Activated naive CD8-positive, alpha-beta T cell treated with anti-CD3 and anti-CD28 coated beads, Interleukin-2, amount 50 U/mL, for 24 hours (primary cell): ENCODE data around the gene BICC1.

Source experiments
- ATAC-seq: fragments of 150-1000 bp; cut with Tn5 transposase; one replicate; pipeline ENCODE4 v1.10.0; 2021
- DNase-seq: peaks from one replicate; pipeline ENCODE4 v3.0.0; 2021
- H3K27ac Mint-ChIP-seq: one replicate; pipeline ENCODE4 v1.8.0; 2021; ENCODE audit warnings: mild to moderate bottlenecking, mixed read lengths
- H3K27me3 Mint-ChIP-seq: one replicate; pipeline ENCODE4 v1.8.0; 2021; ENCODE audit warnings: mixed read lengths
- H3K36me3 Mint-ChIP-seq: one replicate; pipeline ENCODE4 v1.8.0; 2021; ENCODE audit warnings: low read depth, mixed read lengths
- H3K4me1 Mint-ChIP-seq: one replicate; pipeline ENCODE4 v1.8.0; 2021; ENCODE audit warnings: mixed read lengths
- H3K4me3 Mint-ChIP-seq: one replicate; pipeline ENCODE4 v1.8.0; 2021; ENCODE audit warnings: mild to moderate bottlenecking, moderate library complexity, mixed read lengths
- H3K9me3 Mint-ChIP-seq: one replicate; pipeline ENCODE4 v1.8.0; 2021; ENCODE audit warnings: mixed read lengths

The BICC1 gene

GRCh38 chr10:58631715-58632114 is 119.0 kb downstream of the BICC1 start:
- DNase-seq (no peak), ATAC-seq (no peak)
- Mint-ChIP-seq H3K36me3 (no peaks in the 10 kb centered on the region), H3K4me1 (no peaks in the 10 kb centered on the region), H3K4me3 (no peak overlapping the region), H3K27me3 (peaks cover 3% of the 10 kb centered on the region), H3K9me3 (no peaks in the 10 kb centered on the region), H3K27ac (no peak overlapping the region)

DNA sequence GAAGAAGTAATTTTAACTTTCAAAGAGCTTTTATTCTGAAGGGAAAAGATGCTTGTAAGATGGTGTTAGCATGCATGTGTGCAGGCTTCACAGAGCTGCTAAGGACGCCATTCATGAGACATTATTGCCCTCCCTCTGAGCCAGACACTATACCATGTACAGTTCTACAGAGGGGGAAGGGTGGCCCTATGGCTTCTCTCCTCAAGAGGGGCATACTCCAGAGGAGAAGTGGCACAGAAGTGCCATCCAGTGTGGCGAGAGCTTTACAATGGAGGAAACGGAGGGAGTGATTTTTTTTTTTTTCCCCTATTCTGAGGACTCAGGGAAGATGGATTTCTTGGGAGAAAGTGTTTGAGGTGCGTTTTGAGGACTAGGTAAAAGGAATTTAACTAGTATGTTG is 119.5 kb downstream of the BICC1 start:
- H3K27ac Mint-ChIP-seq: no peak overlapping the region
- H3K4me3 Mint-ChIP-seq: no peak overlapping the region
- H3K9me3 Mint-ChIP-seq: no peaks in the 10 kb centered on the region
- H3K36me3 Mint-ChIP-seq: no peaks in the 10 kb centered on the region
- DNase-seq (no peak), ATAC-seq (no peak)
- no peaks in the 10 kb centered on the region for H3K4me1 Mint-ChIP-seq
- peaks cover 3% of the 10 kb centered on the region for H3K27me3 Mint-ChIP-seq

GRCh38 chr10:58637352-58637751 is 124.7 kb downstream of the BICC1 start:
- no peak for ATAC-seq
- no peak for DNase-seq
- H3K4me3 Mint-ChIP-seq: no peak overlapping the region
- H3K27ac Mint-ChIP-seq: no peak overlapping the region
- peaks cover 7% of the 10 kb centered on the region for H3K27me3 Mint-ChIP-seq
- H3K4me1 Mint-ChIP-seq: no peaks in the 10 kb centered on the region
- H3K9me3 Mint-ChIP-seq: no peaks in the 10 kb centered on the region
- no peaks in the 10 kb centered on the region for H3K36me3 Mint-ChIP-seq

- no peak for ATAC-seq
- Mint-ChIP-seq H3K9me3 (no peaks in the 10 kb centered on the region), H3K36me3 (no peaks in the 10 kb centered on the region), H3K4me3 (no peak overlapping the region), H3K27ac (no peak overlapping the region), H3K27me3 (peaks cover 6% of the 10 kb centered on the region), H3K4me1 (no peaks in the 10 kb centered on the region)
- DNase-seq: no peak
Measured at GRCh38 chr10:58638388-58638787, 125.7 kb downstream of the BICC1 start.

- H3K4me3 Mint-ChIP-seq: no peak overlapping the region
- ATAC-seq: no peak
- no peak overlapping the region for H3K27ac Mint-ChIP-seq
- no peaks in the 10 kb centered on the region for H3K4me1 Mint-ChIP-seq
- no peak for DNase-seq
- H3K36me3 Mint-ChIP-seq: no peaks in the 10 kb centered on the region
- H3K9me3 Mint-ChIP-seq: no peaks in the 10 kb centered on the region
- peaks cover 6% of the 10 kb centered on the region for H3K27me3 Mint-ChIP-seq
Measured at GRCh38 chr10:58641095-58641531, 128.4 kb downstream of the BICC1 start.

- no peak overlapping the region for H3K27ac Mint-ChIP-seq
- no peak for ATAC-seq
- H3K4me3 Mint-ChIP-seq: no peak overlapping the region
- no peak for DNase-seq
- no peaks in the 10 kb centered on the region for H3K36me3 Mint-ChIP-seq
- peaks cover 6% of the 10 kb centered on the region for H3K27me3 Mint-ChIP-seq
- no peaks in the 10 kb centered on the region for H3K4me1 Mint-ChIP-seq
- no peaks in the 10 kb centered on the region for H3K9me3 Mint-ChIP-seq
Measured at GRCh38 chr10:58641708-58642107, 129.0 kb downstream of the BICC1 start.

DNA sequence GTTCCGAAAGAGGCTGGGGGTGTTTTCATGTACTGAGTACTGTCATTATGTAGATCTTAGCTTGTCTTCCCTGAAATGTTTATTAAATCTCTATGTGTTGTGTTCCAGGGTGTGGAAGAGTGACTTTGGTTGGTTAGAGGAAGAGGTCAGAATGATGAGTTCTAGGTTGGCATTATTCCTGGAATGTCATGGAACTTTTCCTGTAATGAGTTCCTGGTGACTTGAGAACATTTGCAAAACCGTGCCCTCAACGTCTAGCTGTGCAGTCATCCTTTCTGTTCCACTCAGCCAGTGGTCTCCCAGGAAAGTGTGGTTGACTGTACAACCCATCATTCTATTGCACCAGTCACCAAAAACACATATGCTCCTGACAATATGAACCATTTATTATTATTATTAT is 129.6 kb downstream of the BICC1 start:
- peaks cover 6% of the 10 kb centered on the region for H3K27me3 Mint-ChIP-seq
- no peaks in the 10 kb centered on the region for H3K9me3 Mint-ChIP-seq
- no peak overlapping the region for H3K4me3 Mint-ChIP-seq
- ATAC-seq (no peak), DNase-seq (no peak)
- no peaks in the 10 kb centered on the region for H3K36me3 Mint-ChIP-seq
- H3K4me1 Mint-ChIP-seq: no peaks in the 10 kb centered on the region
- no peak overlapping the region for H3K27ac Mint-ChIP-seq

GRCh38 chr10:58642916-58643428 is 130.3 kb downstream of the BICC1 start:
- no peaks in the 10 kb centered on the region for H3K9me3 Mint-ChIP-seq
- no peaks in the 10 kb centered on the region for H3K4me1 Mint-ChIP-seq
- no peak overlapping the region for H3K27ac Mint-ChIP-seq
- peaks cover 6% of the 10 kb centered on the region for H3K27me3 Mint-ChIP-seq
- ATAC-seq: no peak
- DNase-seq: no peak
- H3K36me3 Mint-ChIP-seq: no peaks in the 10 kb centered on the region
- H3K4me3 Mint-ChIP-seq: no peak overlapping the region

- ATAC-seq: no peak
- Mint-ChIP-seq H3K9me3 (no peaks in the 10 kb centered on the region), H3K4me3 (no peak overlapping the region), H3K36me3 (no peaks in the 10 kb centered on the region), H3K27me3 (peaks cover 6% of the 10 kb centered on the region), H3K27ac (no peak overlapping the region), H3K4me1 (no peaks in the 10 kb centered on the region)
- DNase-seq: no peak
Measured at GRCh38 chr10:58644311-58644710, 131.6 kb downstream of the BICC1 start.

- no peaks in the 10 kb centered on the region for H3K36me3 Mint-ChIP-seq
- ATAC-seq (no peak), DNase-seq (no peak)
- H3K9me3 Mint-ChIP-seq: no peaks in the 10 kb centered on the region
- H3K4me3 Mint-ChIP-seq: no peak overlapping the region
- H3K27me3 Mint-ChIP-seq: peaks cover 6% of the 10 kb centered on the region
- H3K27ac Mint-ChIP-seq: no peak overlapping the region
- no peaks in the 10 kb centered on the region for H3K4me1 Mint-ChIP-seq
Measured at GRCh38 chr10:58645416-58646146, 132.9 kb downstream of the BICC1 start.

DNA sequence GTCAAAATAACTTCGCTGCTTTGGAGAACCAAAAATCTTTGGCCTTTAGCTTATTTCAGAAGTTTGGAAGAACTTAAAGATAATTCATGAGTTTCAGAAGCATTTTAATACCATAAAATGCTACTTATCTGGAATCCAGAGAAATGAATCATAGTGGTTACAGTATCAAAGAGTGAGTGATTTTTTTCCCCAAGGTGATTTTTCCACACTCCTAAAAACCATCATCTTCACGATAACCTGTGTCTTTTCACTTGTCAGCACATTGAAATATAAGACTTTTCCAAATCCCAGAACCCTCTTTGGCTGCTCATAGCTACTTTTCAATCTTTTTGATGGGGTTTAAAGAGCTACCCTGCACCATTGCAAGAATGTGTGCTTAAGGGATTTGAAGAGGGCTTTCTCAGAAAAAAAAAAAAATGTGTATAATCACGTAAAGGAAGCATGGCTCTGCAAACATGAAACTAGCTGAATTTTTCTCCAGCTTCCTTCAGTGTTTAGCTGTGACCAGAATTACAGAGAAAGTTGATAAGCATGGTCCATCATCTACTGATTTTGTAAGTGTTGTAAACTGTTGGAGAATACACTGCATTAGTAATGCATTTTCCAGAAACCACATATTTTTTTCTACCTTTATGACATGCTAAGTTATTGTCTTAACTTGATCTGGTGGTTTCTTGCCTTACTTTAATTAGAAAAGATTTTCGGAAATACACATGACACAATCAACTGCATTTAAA is 134.9 kb downstream of the BICC1 start:
- Mint-ChIP-seq H3K27ac (no peak overlapping the region), H3K36me3 (no peaks in the 10 kb centered on the region)

GRCh38 chr10:58648131-58648530 is 135.5 kb downstream of the BICC1 start:
- Mint-ChIP-seq H3K36me3 (no peaks in the 10 kb centered on the region), H3K4me3 (no peak overlapping the region), H3K27ac (no peak overlapping the region), H3K9me3 (no peaks in the 10 kb centered on the region), H3K27me3 (peaks cover 2% of the 10 kb centered on the region), H3K4me1 (no peaks in the 10 kb centered on the region)
- ATAC-seq: no peak
- DNase-seq: no peak

More for the DNA sequence above, 134.9 kb downstream of the BICC1 start:
- Mint-ChIP-seq H3K27me3 (no peaks in the 10 kb centered on the region), H3K9me3 (no peaks in the 10 kb centered on the region), H3K4me3 (no peak overlapping the region), H3K4me1 (no peaks in the 10 kb centered on the region)
- ATAC-seq (no peak), DNase-seq (no peak)

GRCh38 chr10:58651040-58651439 is 138.4 kb downstream of the BICC1 start:
- no peak for ATAC-seq
- no peaks in the 10 kb centered on the region for H3K4me1 Mint-ChIP-seq
- no peak overlapping the region for H3K4me3 Mint-ChIP-seq
- no peaks in the 10 kb centered on the region for H3K9me3 Mint-ChIP-seq
- no peak for DNase-seq
- H3K27me3 Mint-ChIP-seq: peaks cover 2% of the 10 kb centered on the region
- H3K27ac Mint-ChIP-seq: no peak overlapping the region
- H3K36me3 Mint-ChIP-seq: no peaks in the 10 kb centered on the region

GRCh38 chr10:58651742-58652141 is 139.1 kb downstream of the BICC1 start:
- H3K9me3 Mint-ChIP-seq: no peaks in the 10 kb centered on the region
- H3K27ac Mint-ChIP-seq: no peak overlapping the region
- H3K36me3 Mint-ChIP-seq: no peaks in the 10 kb centered on the region
- peaks cover 2% of the 10 kb centered on the region for H3K27me3 Mint-ChIP-seq
- no peak overlapping the region for H3K4me3 Mint-ChIP-seq
- no peak for ATAC-seq
- H3K4me1 Mint-ChIP-seq: no peaks in the 10 kb centered on the region
- no peak for DNase-seq

DNA sequence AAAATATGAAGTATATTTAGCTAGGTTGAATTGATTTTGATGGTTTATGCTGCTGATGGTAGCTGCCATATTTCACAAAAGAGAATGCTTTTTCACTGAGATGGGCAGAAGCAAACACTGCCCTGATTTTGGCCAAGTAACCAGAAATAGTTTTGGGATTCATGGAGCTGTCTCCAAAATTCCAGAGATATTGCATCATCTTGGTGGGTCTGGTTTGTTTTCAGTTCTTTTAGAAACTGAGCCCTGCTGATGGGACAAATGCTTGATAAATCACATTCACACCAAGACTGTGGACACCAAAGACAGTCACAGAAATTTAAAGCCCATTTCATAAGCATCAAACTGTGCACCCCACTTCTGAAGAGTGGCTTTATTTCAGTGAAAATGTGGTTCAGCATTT is 140.5 kb downstream of the BICC1 start:
- no peak overlapping the region for H3K4me3 Mint-ChIP-seq
- no peak overlapping the region for H3K27ac Mint-ChIP-seq
- no peaks in the 10 kb centered on the region for H3K9me3 Mint-ChIP-seq
- no peak for ATAC-seq
- no peak for DNase-seq
- peaks cover 2% of the 10 kb centered on the region for H3K27me3 Mint-ChIP-seq
- no peaks in the 10 kb centered on the region for H3K36me3 Mint-ChIP-seq
- no peaks in the 10 kb centered on the region for H3K4me1 Mint-ChIP-seq
